GM18507 (cell line): ENCODE data around the gene VEGFD.
A peak's percentile ranks its signal among the peaks of the same experiment; 100 is the strongest.

Experiments
- DNase-seq: peaks from one replicate; pipeline ENCODE4 v3.0.0; 2011; ENCODE audit warnings: low read depth; ENCODE audit not compliant: insufficient read length; ENCODE audit errors: extremely low spot score
- FAIRE-seq: peaks from 2 replicates; lab custom pipeline; 2011; peaks lifted over from hg19 to GRCh38; lab: Jason Lieb, UNC

Gene VEGFD

GRCh38 chrX:15384304-15384703 lies at the start of gene VEGFD:
VEGFD (minus strand) TSS chrX:15384413; CDS start chrX:15383946, 467 bp downstream.
- DNase-seq (no peak), FAIRE-seq (no peak)

- FAIRE-seq (peak; percentile 45), DNase-seq (no peak)
These were observed 46.4 kb upstream of the VEGFD start for GRCh38 chrX:15430584-15430983.

GRCh38 chrX:15430076-15430475 lies 45.9 kb upstream of the VEGFD start:
- no peak for DNase-seq
- FAIRE-seq, result peak; percentile 5

GRCh38 chrX:15425024-15425423 lies 40.8 kb upstream of the VEGFD start:
- DNase-seq (no peak), FAIRE-seq (no peak)

- FAIRE-seq (no peak), DNase-seq (no peak)
These were observed 34.5 kb upstream of the VEGFD start for GRCh38 chrX:15418707-15419181.

GRCh38 chrX:15418041-15418706 lies 34.0 kb upstream of the VEGFD start:
- DNase-seq (no peak), FAIRE-seq (no peak)

- FAIRE-seq, result no peak
- no peak for DNase-seq
These were observed 32.1 kb upstream of the VEGFD start for GRCh38 chrX:15416133-15416993.

- FAIRE-seq (no peak), DNase-seq (no peak)
These were observed 28.9 kb upstream of the VEGFD start for GRCh38 chrX:15413101-15413500.

GRCh38 chrX:15410947-15411346 lies 26.7 kb upstream of the VEGFD start:
- FAIRE-seq (peak; percentile 66), DNase-seq (no peak)

- FAIRE-seq (no peak), DNase-seq (no peak)
These were observed 26.2 kb upstream of the VEGFD start for GRCh38 chrX:15410430-15410829.

- DNase-seq (no peak), FAIRE-seq (no peak)
These were observed 21.6 kb upstream of the VEGFD start for GRCh38 chrX:15405846-15406245.

- FAIRE-seq (no peak), DNase-seq (no peak)
These were observed 20.3 kb upstream of the VEGFD start for GRCh38 chrX:15404401-15405096.

- FAIRE-seq (no peak), DNase-seq (no peak)
These were observed 17.2 kb upstream of the VEGFD start for GRCh38 chrX:15401378-15401777.

GRCh38 chrX:15399962-15400391 lies 15.8 kb upstream of the VEGFD start:
- FAIRE-seq (peak; percentile 65), DNase-seq (no peak)

GRCh38 chrX:15398874-15399273 lies 14.7 kb upstream of the VEGFD start:
- no peak for DNase-seq
- peak; percentile 80 for FAIRE-seq

- DNase-seq, result no peak
- no peak for FAIRE-seq
These were observed 11.6 kb upstream of the VEGFD start for GRCh38 chrX:15395789-15396188.

GRCh38 chrX:15391850-15392249 lies 7.6 kb upstream of the VEGFD start:
- no peak for FAIRE-seq
- DNase-seq, result no peak

GRCh38 chrX:15382813-15383212 lies 1.4 kb downstream of the VEGFD start:
- peak; percentile 48 for FAIRE-seq
- no peak for DNase-seq

- FAIRE-seq, result no peak
- DNase-seq, result no peak
These were observed 7.3 kb downstream of the VEGFD start for GRCh38 chrX:15376956-15377355.

GRCh38 chrX:15373976-15374375 lies 10.2 kb downstream of the VEGFD start:
- DNase-seq, result no peak
- FAIRE-seq, result no peak
